ENCODE results near the gene GPX5.

GPX5 gene

DNA sequence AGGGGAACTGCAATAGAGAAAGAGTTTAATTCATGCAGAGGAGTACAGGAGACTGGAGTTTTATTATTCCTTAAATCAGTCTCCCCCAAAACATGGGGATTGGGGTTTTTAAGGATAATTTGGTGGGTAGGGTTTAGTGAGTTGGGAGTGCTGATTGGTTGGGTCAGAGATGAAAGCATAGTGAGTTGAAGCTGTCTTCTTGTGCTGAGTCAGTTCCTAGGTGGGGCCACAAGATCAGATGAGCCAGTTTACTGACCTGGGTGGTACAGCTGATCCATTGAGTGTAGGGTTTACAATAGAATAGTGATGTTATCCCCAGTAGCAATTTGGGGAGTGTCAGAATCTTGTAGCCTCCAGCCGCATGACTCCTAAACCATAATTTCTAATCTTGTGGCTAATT, 39.1 kb upstream of the GPX5 start:
- Histone ChIP-seq H3K4me3 (ENCODE audit: low read length in 2 of 2) (no peak overlapping the region), H3K27me3 (ENCODE audit: control insufficient read depth in 3 of 3, insufficient read depth in 3 of 3, low read depth in 1 of 3, low read length in 3 of 3) (peaks cover 0 to 19% (median 0%) of the 10 kb centered on the region in 3 experiments), H3K4ac (ENCODE audit: low read length) (no peak overlapping the region), H2AFZ (ENCODE audit: low read length) (no peak overlapping the region), H3K9ac (ENCODE audit: low read depth, low read length, poor library complexity) (no peak overlapping the region), H2AK5ac (ENCODE audit: low read depth, low read length) (no peak overlapping the region), H3K14ac (ENCODE audit: low read length) (no peak overlapping the region), H3K23ac (ENCODE audit: low read depth, low read length, poor library complexity) (no peak overlapping the region), H2BK12ac (ENCODE audit: low read length) (no peak overlapping the region), H3K4me2 (ENCODE audit: insufficient read depth, low read length, poor library complexity, severe bottlenecking) (no peak overlapping the region), H3K27ac (replicated peaks; ENCODE audit: low read length) (no peak overlapping the region), H2BK5ac (ENCODE audit: low read length) (no peak overlapping the region), H3K4me1 (ENCODE audit: control insufficient read depth in 2 of 2, insufficient read depth in 1 of 2, low read depth in 1 of 2, low read length in 2 of 2) (peaks cover 0 to 2% of the 10 kb centered on the region in 2 donors), H3K79me1 (ENCODE audit: low read depth, low read length) (no peaks in the 10 kb centered on the region), H4K91ac (ENCODE audit: low read depth, low read length, poor library complexity) (no peak overlapping the region), H3K36me3 (replicated peaks in 1 of 2; ENCODE audit: control insufficient read depth in 2 of 2, insufficient read depth in 2 of 2, low read length in 2 of 2) (no peaks in the 10 kb centered on the region), H3K9me3 (replicated peaks in 1 of 2; ENCODE audit: control insufficient read depth in 2 of 2, insufficient read depth in 1 of 2, low read depth in 1 of 2, low read length in 2 of 2) (no peaks in the 10 kb centered on the region), H2BK120ac (ENCODE audit: low read depth, low read length) (no peak overlapping the region), H4K8ac (ENCODE audit: low read depth, low read length) (no peak overlapping the region), H2BK15ac (ENCODE audit: low read length) (no peak overlapping the region), H3K18ac (ENCODE audit: low read length) (no peak overlapping the region)
- no peak for DNase-seq (ENCODE audit: low spot score)
- no CpG with 5 or more reads among the region's 1 CpG for WGBS, 2 donors (ENCODE audit: extremely low coverage in 2 of 2, insufficient read length in 2 of 2, insufficient replicate concordance in 1 of 2)

DNA sequence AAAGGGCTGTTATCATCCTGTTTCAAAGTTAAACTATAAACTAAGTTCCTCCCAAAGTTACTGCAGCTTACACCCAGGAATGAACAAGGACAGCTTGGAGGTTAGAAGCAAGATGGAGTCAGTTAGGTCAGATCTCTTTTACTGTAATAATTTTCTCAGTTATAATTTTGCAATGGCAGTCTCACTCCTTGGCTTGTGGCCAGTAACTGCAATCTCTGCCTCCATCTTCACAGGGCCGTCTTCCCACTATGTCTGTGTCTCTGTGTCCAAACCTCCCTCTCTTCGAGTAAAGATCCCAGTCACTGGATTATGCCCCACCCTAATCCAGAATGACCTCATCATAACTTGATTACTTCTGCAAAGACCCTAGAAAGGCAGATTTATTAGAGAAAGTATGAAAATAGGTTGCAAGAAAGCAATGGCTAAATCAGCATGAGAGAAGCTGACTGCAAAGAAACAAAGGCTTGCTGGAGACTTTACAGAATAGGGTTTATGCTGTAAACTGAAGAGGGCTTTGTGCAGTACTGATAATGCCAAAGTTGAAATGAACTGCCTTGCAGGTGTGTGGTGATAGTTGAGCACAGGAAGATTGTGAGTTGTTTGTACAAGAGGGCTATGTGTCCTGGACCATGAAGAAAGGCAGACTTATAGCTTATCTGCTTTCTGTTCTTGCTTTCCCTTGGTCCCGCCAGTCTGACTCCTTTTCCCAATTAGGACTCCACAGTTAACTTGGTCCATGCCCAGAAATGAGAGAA, 38.5 kb upstream of the GPX5 start:
- Histone ChIP-seq H2BK120ac (ENCODE audit: low read depth, low read length) (no peak overlapping the region), H3K14ac (ENCODE audit: low read length) (no peak overlapping the region), H3K9ac (ENCODE audit: low read depth, low read length, poor library complexity) (no peak overlapping the region), H2AK5ac (ENCODE audit: low read depth, low read length) (no peak overlapping the region), H3K4me3 (ENCODE audit: low read length in 2 of 2) (no peak overlapping the region), H3K36me3 (replicated peaks in 1 of 2; ENCODE audit: control insufficient read depth in 2 of 2, insufficient read depth in 2 of 2, low read length in 2 of 2) (no peaks in the 10 kb centered on the region), H3K4me1 (ENCODE audit: control insufficient read depth in 2 of 2, insufficient read depth in 1 of 2, low read depth in 1 of 2, low read length in 2 of 2) (peaks cover 0 to 2% of the 10 kb centered on the region in 2 donors), H3K4me2 (ENCODE audit: insufficient read depth, low read length, poor library complexity, severe bottlenecking) (no peak overlapping the region), H3K23ac (ENCODE audit: low read depth, low read length, poor library complexity) (no peak overlapping the region), H2AFZ (ENCODE audit: low read length) (no peak overlapping the region), H3K27me3 (ENCODE audit: control insufficient read depth in 3 of 3, insufficient read depth in 3 of 3, low read depth in 1 of 3, low read length in 3 of 3) (peaks cover 0 to 15% (median 0%) of the 10 kb centered on the region in 3 experiments), H3K27ac (replicated peaks; ENCODE audit: low read length) (no peak overlapping the region), H3K18ac (ENCODE audit: low read length) (no peak overlapping the region), H4K8ac (ENCODE audit: low read depth, low read length) (no peak overlapping the region), H4K91ac (ENCODE audit: low read depth, low read length, poor library complexity) (no peak overlapping the region), H2BK15ac (ENCODE audit: low read length) (no peak overlapping the region), H3K4ac (ENCODE audit: low read length) (no peak overlapping the region), H2BK5ac (ENCODE audit: low read length) (no peak overlapping the region), H3K79me1 (ENCODE audit: low read depth, low read length) (no peaks in the 10 kb centered on the region), H2BK12ac (ENCODE audit: low read length) (no peak overlapping the region), H3K9me3 (replicated peaks in 1 of 2; ENCODE audit: control insufficient read depth in 2 of 2, insufficient read depth in 1 of 2, low read depth in 1 of 2, low read length in 2 of 2) (no peaks in the 10 kb centered on the region)
- no peak for DNase-seq (ENCODE audit: low spot score)
- WGBS, 2 donors (ENCODE audit: extremely low coverage in 2 of 2, insufficient read length in 2 of 2, insufficient replicate concordance in 1 of 2), result no CpG with 5 or more reads among the region's 3 CpGs

DNA sequence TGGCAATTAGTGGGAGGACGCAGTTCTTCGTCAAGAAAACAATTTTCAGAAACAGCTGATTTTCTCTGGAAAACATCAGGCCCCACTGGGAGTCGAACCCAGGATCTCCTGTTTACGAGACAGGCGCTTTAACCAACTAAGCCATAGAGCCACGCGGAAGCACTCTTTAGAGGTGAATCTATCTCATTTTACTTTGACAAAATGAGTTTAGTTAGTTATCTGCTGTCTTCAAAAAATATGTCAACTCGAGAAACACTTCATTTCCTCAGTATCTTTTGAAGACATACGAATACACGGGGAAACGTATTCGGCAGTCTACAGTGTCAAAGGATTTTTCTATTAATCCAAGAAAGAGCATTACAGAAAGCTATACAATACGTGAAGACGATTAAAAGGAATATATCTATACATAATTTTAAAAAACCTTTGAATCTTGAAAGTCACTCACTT, 36.7 kb upstream of the GPX5 start:
- no peak overlapping the region for H3K27ac ChIP-seq (replicated peaks; ENCODE audit: low read length)
- H2BK5ac ChIP-seq (ENCODE audit: low read length), result no peak overlapping the region
- H3K36me3 ChIP-seq (replicated peaks in 1 of 2; ENCODE audit: control insufficient read depth in 2 of 2, insufficient read depth in 2 of 2, low read length in 2 of 2), result no peaks in the 10 kb centered on the region
- H2AFZ ChIP-seq (ENCODE audit: low read length), result peak overlapping the region; percentile 95
- no peak overlapping the region for H3K14ac ChIP-seq (ENCODE audit: low read length)
- H3K9me3 ChIP-seq (replicated peaks in 1 of 2; ENCODE audit: control insufficient read depth in 2 of 2, insufficient read depth in 1 of 2, low read depth in 1 of 2, low read length in 2 of 2), result no peaks in the 10 kb centered on the region
- no peak overlapping the region for H2BK12ac ChIP-seq (ENCODE audit: low read length)
- no peak overlapping the region for H3K4me2 ChIP-seq (ENCODE audit: insufficient read depth, low read length, poor library complexity, severe bottlenecking)
- H3K23ac ChIP-seq (ENCODE audit: low read depth, low read length, poor library complexity), result no peak overlapping the region
- no peak overlapping the region for H4K91ac ChIP-seq (ENCODE audit: low read depth, low read length, poor library complexity)
- H2BK15ac ChIP-seq (ENCODE audit: low read length), result no peak overlapping the region
- H4K8ac ChIP-seq (ENCODE audit: low read depth, low read length), result no peak overlapping the region
- no peak overlapping the region for H3K18ac ChIP-seq (ENCODE audit: low read length)
- peaks cover 0 to 12% (median 0%) of the 10 kb centered on the region in 3 experiments for H3K27me3 ChIP-seq (ENCODE audit: control insufficient read depth in 3 of 3, insufficient read depth in 3 of 3, low read depth in 1 of 3, low read length in 3 of 3)
- no peaks in the 10 kb centered on the region for H3K79me1 ChIP-seq (ENCODE audit: low read depth, low read length)
- WGBS, 2 donors (ENCODE audit: extremely low coverage in 2 of 2, insufficient read length in 2 of 2, insufficient replicate concordance in 1 of 2), result no CpG with 5 or more reads among the region's 14 CpGs
- H3K9ac ChIP-seq (ENCODE audit: low read depth, low read length, poor library complexity), result no peak overlapping the region
- peak; percentile 57 for DNase-seq (ENCODE audit: low spot score)
- no peak overlapping the region for H2BK120ac ChIP-seq (ENCODE audit: low read depth, low read length)
- peak overlapping the region; percentile 58 to 72 for H3K4me3 ChIP-seq (ENCODE audit: low read length in 2 of 2)
- no peak overlapping the region for H3K4ac ChIP-seq (ENCODE audit: low read length)
- H2AK5ac ChIP-seq (ENCODE audit: low read depth, low read length), result no peak overlapping the region
- peaks cover 0 to 2% of the 10 kb centered on the region in 2 donors for H3K4me1 ChIP-seq (ENCODE audit: control insufficient read depth in 2 of 2, insufficient read depth in 1 of 2, low read depth in 1 of 2, low read length in 2 of 2)

DNA sequence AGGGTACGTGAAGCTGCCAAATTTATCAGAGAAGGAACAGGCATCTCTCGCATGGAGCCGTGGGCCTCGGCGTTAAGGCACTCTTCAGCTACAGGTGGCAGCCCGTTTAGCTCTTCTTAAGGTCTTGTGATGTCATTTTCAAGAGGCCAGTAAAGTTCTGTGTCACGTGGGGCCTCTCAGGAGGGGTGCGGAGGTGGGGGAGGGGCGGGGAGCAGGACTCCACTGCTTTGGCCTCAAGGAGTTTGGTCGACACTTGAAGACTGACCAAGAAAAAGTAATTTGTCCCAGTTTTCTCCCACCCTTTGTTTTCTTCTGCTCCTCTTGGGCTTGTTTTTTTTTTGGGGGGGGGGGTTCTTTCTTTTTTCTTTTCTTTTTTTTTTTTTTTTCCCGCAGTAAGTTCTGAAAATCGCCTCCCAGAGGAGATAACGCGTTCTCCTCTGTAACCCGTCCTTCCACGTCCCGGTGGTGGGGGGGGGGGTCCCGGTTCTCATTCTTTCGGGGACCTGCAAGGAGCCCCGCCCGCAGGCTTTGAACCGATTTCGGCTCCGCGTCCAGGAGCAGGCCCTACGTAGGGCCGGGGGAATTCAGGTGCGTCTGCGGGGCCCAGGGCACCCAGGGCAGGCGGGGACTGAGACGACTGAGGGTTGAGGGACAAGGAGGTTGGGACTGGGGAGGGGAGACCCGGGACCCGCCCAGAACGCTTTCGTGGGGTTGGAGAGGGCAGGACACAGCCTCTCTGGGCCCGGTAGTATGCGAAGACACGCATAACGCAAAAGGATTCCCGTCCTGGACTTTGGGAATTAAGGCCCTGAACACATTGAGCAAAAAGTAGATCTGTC, 36.1 kb upstream of the GPX5 start:
- H3K4me1 ChIP-seq (ENCODE audit: control insufficient read depth in 2 of 2, insufficient read depth in 1 of 2, low read depth in 1 of 2, low read length in 2 of 2), result peaks cover 0 to 2% of the 10 kb centered on the region in 2 donors
- H3K36me3 ChIP-seq (replicated peaks in 1 of 2; ENCODE audit: control insufficient read depth in 2 of 2, insufficient read depth in 2 of 2, low read length in 2 of 2), result no peaks in the 10 kb centered on the region
- H2BK5ac ChIP-seq (ENCODE audit: low read length), result no peak overlapping the region
- peak overlapping the region; percentile 70 for H3K9ac ChIP-seq (ENCODE audit: low read depth, low read length, poor library complexity)
- H3K18ac ChIP-seq (ENCODE audit: low read length), result peak overlapping the region; percentile 92
- no CpG with 5 or more reads among the region's 40 CpGs for WGBS, 2 donors (ENCODE audit: extremely low coverage in 2 of 2, insufficient read length in 2 of 2, insufficient replicate concordance in 1 of 2)
- DNase-seq (ENCODE audit: low spot score), result peak; percentile 72
- H3K27me3 ChIP-seq (ENCODE audit: control insufficient read depth in 3 of 3, insufficient read depth in 3 of 3, low read depth in 1 of 3, low read length in 3 of 3), result peaks cover 0 to 12% (median 0%) of the 10 kb centered on the region in 3 experiments
- H3K4me3 ChIP-seq (ENCODE audit: low read length in 2 of 2), result peak overlapping the region; percentile 58 to 78
- H3K14ac ChIP-seq (ENCODE audit: low read length), result peak overlapping the region; percentile 82
- peak overlapping the region; percentile 95 for H2AFZ ChIP-seq (ENCODE audit: low read length)
- H3K4me2 ChIP-seq (ENCODE audit: insufficient read depth, low read length, poor library complexity, severe bottlenecking), result peak overlapping the region; percentile 69
- H4K8ac ChIP-seq (ENCODE audit: low read depth, low read length), result no peak overlapping the region
- H3K9me3 ChIP-seq (replicated peaks in 1 of 2; ENCODE audit: control insufficient read depth in 2 of 2, insufficient read depth in 1 of 2, low read depth in 1 of 2, low read length in 2 of 2), result no peaks in the 10 kb centered on the region
- peak overlapping the region; percentile 63 for H2AK5ac ChIP-seq (ENCODE audit: low read depth, low read length)
- H2BK15ac ChIP-seq (ENCODE audit: low read length), result peak overlapping the region; percentile 67
- peak overlapping the region; percentile 91 for H3K23ac ChIP-seq (ENCODE audit: low read depth, low read length, poor library complexity)
- no peak overlapping the region for H4K91ac ChIP-seq (ENCODE audit: low read depth, low read length, poor library complexity)
- H3K79me1 ChIP-seq (ENCODE audit: low read depth, low read length), result no peaks in the 10 kb centered on the region
- no peak overlapping the region for H3K27ac ChIP-seq (replicated peaks; ENCODE audit: low read length)
- no peak overlapping the region for H2BK12ac ChIP-seq (ENCODE audit: low read length)
- H3K4ac ChIP-seq (ENCODE audit: low read length), result peak overlapping the region; percentile 66
- no peak overlapping the region for H2BK120ac ChIP-seq (ENCODE audit: low read depth, low read length)

Data from neuronal stem cell (in vitro differentiated cells).